ENCODE data around the gene TBC1D10A. TPM values are rescaled to one million over a fixed set of nuclear protein-coding genes. Genes with fewer than 3 reads are reported as not detected.

TBC1D10A gene
- total RNA-seq, 1 experiment from 2014 or later, result 12.6 TPM

DNA sequence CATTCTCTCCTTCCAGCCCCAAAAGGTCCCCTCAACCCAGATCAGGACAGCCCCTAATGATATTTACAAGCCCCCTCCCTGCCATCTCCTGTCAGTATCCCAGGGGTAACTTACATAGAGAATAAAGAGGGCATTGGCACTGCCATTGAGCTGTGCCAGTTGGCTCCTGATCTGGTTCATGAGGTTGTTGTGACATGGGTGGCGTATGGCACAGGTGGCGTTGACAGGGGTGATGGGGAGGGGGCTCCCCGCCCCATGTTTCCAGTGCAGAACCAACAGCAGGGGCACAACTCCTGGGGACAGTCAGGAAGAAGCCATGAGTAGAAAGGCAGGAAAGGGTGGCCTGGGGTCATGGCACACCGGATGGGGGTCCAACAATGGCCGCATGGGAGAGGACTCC, 82.1 kb downstream of the TBC1D10A start:
- Histone ChIP-seq H3K4me2 (ENCODE audit: low read length) (no peak overlapping the region), H3K9me2 (replicated peaks; ENCODE audit: low read length) (no peaks in the 10 kb centered on the region), H3K4me1 (ENCODE audit: insufficient read depth, low read length) (peaks cover 39% of the 10 kb centered on the region), H2AFZ (ENCODE audit: low read length) (no peak overlapping the region), H4K20me1 (ENCODE audit: low read length) (no peaks in the 10 kb centered on the region), H3F3A (ENCODE audit: low read length, unreplicated experiment) (no peaks in the 10 kb centered on the region), H3K9me3 (ENCODE audit: low read length) (no peaks in the 10 kb centered on the region), H3K36me3 (ENCODE audit: low read depth, low read length) (peaks cover 38% of the 10 kb centered on the region), H3K27me3 (ENCODE audit: low read length) (no peaks in the 10 kb centered on the region), H3K9ac (ENCODE audit: low read length) (peak overlapping the region; percentile 78; the same call in 1 of the 2 replicates), H3K27ac (ENCODE audit: low read length) (peak overlapping the region; percentile 99), H3K4me3 (ENCODE audit: low read length) (no peak overlapping the region), H3K79me2 (ENCODE audit: low read length) (peaks cover 65% of the 10 kb centered on the region)
- intact Hi-C loops (cut with micrococcal nuclease), result no loop called here
- no peak for DNase-seq
- BruUV-seq (replicated peaks), result no TSS peak
- POLR2A ChIA-PET (ENCODE audit: unreplicated experiment), result interaction anchor here (0.6 kb wide), 1 partner anchor 190 kb away, joined by 3 read pairs; no protein-coding TSS in a partner anchor
- CTCF ChIA-PET, result no interaction called here
- TF ChIP-seq, protein P1, sequence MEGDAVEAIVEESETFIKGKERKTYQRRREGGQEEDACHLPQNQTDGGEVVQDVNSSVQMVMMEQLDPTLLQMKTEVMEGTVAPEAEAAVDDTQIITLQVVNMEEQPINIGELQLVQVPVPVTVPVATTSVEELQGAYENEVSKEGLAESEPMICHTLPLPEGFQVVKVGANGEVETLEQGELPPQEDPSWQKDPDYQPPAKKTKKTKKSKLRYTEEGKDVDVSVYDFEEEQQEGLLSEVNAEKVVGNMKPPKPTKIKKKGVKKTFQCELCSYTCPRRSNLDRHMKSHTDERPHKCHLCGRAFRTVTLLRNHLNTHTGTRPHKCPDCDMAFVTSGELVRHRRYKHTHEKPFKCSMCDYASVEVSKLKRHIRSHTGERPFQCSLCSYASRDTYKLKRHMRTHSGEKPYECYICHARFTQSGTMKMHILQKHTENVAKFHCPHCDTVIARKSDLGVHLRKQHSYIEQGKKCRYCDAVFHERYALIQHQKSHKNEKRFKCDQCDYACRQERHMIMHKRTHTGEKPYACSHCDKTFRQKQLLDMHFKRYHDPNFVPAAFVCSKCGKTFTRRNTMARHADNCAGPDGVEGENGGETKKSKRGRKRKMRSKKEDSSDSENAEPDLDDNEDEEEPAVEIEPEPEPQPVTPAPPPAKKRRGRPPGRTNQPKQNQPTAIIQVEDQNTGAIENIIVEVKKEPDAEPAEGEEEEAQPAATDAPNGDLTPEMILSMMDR (conservative IDR thresholded peaks at IDR 0.05; ENCODE audit: low read depth, low read length), result no peak
- no peak for TF ChIP-seq EZH2phosphoT487 (IDR thresholded peaks at IDR 0.05; ENCODE audit: borderline replicate concordance, low read length)
- TF ChIP-seq EZH2 (IDR thresholded peaks at IDR 0.05; ENCODE audit: low read length, unreplicated experiment), result no peak
- no peak for ATAC-seq

DNA sequence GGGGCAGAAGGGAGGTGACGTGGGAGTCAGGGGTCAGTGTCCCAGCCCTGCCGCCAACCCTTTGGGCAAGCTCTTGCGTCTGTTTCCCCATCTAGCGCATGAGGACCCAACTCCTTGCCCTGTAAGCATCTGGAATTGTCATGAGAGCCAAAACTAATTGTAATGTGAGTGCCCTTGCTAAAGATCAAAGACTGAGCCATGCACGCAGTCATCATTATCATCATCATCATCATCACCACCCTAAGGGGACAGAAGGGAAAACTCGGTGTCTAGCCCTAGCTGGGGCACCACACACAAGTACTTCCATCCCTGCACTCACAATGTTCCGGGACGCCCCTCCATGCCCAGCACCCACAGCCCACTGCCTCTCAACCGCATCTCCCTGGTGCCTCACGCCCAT, 82.7 kb downstream of the TBC1D10A start:
- Histone ChIP-seq H3K4me1 (ENCODE audit: insufficient read depth, low read length) (peaks cover 37% of the 10 kb centered on the region), H3F3A (ENCODE audit: low read length, unreplicated experiment) (no peaks in the 10 kb centered on the region), H3K79me2 (ENCODE audit: low read length) (peaks cover 59% of the 10 kb centered on the region), H3K27me3 (ENCODE audit: low read length) (no peaks in the 10 kb centered on the region), H3K9me3 (ENCODE audit: low read length) (no peaks in the 10 kb centered on the region), H3K4me2 (ENCODE audit: low read length) (no peak overlapping the region), H3K27ac (ENCODE audit: low read length) (peak overlapping the region; percentile 99), H4K20me1 (ENCODE audit: low read length) (no peaks in the 10 kb centered on the region), H3K4me3 (ENCODE audit: low read length) (no peak overlapping the region), H3K9ac (ENCODE audit: low read length) (no peak overlapping the region), H3K9me2 (replicated peaks; ENCODE audit: low read length) (no peaks in the 10 kb centered on the region), H3K36me3 (ENCODE audit: low read depth, low read length) (peaks cover 38% of the 10 kb centered on the region), H2AFZ (ENCODE audit: low read length) (no peak overlapping the region)
- ChIA-PET POLR2A (ENCODE audit: unreplicated experiment) (no interaction called here), CTCF (no interaction called here)
- BruUV-seq (replicated peaks), result no TSS peak
- no peak for DNase-seq
- no peak for TF ChIP-seq EZH2phosphoT487 (IDR thresholded peaks at IDR 0.05; ENCODE audit: borderline replicate concordance, low read length)
- TF ChIP-seq EZH2 (IDR thresholded peaks at IDR 0.05; ENCODE audit: low read length, unreplicated experiment), result no peak
- TF ChIP-seq, protein P1 (conservative IDR thresholded peaks at IDR 0.05; ENCODE audit: low read depth, low read length), result no peak
- no peak for ATAC-seq
- intact Hi-C loops (cut with micrococcal nuclease), result no loop called here

DNA sequence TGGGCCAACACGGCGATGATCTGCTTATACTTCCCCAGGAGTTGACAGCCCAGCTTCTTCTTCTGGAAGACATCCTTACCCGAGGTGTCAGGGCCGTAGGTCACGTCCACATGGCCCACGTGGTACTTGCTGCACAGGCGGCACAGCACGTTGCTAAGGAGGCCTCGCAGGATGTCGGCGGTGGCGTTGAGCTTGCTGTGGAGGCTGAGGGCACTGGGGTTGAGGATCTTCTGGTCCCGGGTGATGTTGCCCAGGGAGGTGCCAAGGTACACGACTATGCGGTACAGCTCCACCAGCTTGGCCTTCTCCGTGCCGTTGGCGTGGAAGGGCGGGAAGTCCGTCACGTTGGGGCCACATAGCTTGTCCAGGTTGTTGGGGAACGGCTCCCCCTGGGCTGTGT, 83.1 kb downstream of the TBC1D10A start:
- H3K27ac ChIP-seq (ENCODE audit: low read length), result peak overlapping the region; percentile 99
- H2AFZ ChIP-seq (ENCODE audit: low read length), result no peak overlapping the region
- ATAC-seq (no peak), DNase-seq (no peak)
- peaks cover 55% of the 10 kb centered on the region for H3K79me2 ChIP-seq (ENCODE audit: low read length)
- peaks cover 38% of the 10 kb centered on the region for H3K36me3 ChIP-seq (ENCODE audit: low read depth, low read length)
- no peak for TF ChIP-seq EZH2phosphoT487 (IDR thresholded peaks at IDR 0.05; ENCODE audit: borderline replicate concordance, low read length)
- no peak for TF ChIP-seq EZH2 (IDR thresholded peaks at IDR 0.05; ENCODE audit: low read length, unreplicated experiment)
- TF ChIP-seq, protein P1 (conservative IDR thresholded peaks at IDR 0.05; ENCODE audit: low read depth, low read length), result no peak
- H3K9me2 ChIP-seq (replicated peaks; ENCODE audit: low read length), result no peaks in the 10 kb centered on the region
- intact Hi-C loops (cut with micrococcal nuclease), result no loop called here
- H3K4me1 ChIP-seq (ENCODE audit: insufficient read depth, low read length), result peaks cover 37% of the 10 kb centered on the region
- H3K27me3 ChIP-seq (ENCODE audit: low read length), result no peaks in the 10 kb centered on the region
- CTCF ChIA-PET, result no interaction called here
- no peak overlapping the region for H3K4me3 ChIP-seq (ENCODE audit: low read length)
- no peak overlapping the region for H3K4me2 ChIP-seq (ENCODE audit: low read length)
- H3K9me3 ChIP-seq (ENCODE audit: low read length), result no peaks in the 10 kb centered on the region
- no peaks in the 10 kb centered on the region for H3F3A ChIP-seq (ENCODE audit: low read length, unreplicated experiment)
- H4K20me1 ChIP-seq (ENCODE audit: low read length), result no peaks in the 10 kb centered on the region
- POLR2A ChIA-PET (ENCODE audit: unreplicated experiment), result no interaction called here
- no peak overlapping the region for H3K9ac ChIP-seq (ENCODE audit: low read length)
- BruUV-seq (replicated peaks), result no TSS peak

Other genes starting within 250 kb of the TBC1D10A start
- gene HORMAD2, start 246.5 kb downstream of the TBC1D10A start, total RNA-seq (2014; rRNA removed), result not detected in 2 replicates
- gene LIF, start 80.2 kb downstream of the TBC1D10A start, total RNA-seq (2014; rRNA removed), result 64.1 and 71.6 TPM in 2 replicates
- not detected in 2 replicates for gene OSM, start 60.1 kb downstream of the TBC1D10A start, total RNA-seq (2014; rRNA removed)
- gene CASTOR1, start 37.4 kb downstream of the TBC1D10A start, total RNA-seq (2014; rRNA removed), result 4.2 and 6.1 TPM in 2 replicates
- 59.2 and 69.3 TPM in 2 replicates for gene SF3A1, start 30.0 kb upstream of the TBC1D10A start, total RNA-seq (2014; rRNA removed)
- gene CCDC157, start 30.1 kb upstream of the TBC1D10A start, total RNA-seq (2014; rRNA removed), result 1.5 and 3.5 TPM in 2 replicates
- 22.6 and 25.2 TPM in 2 replicates for gene RNF215, start 60.5 kb upstream of the TBC1D10A start, total RNA-seq (2014; rRNA removed)
- 9.7 and 16.8 TPM in 2 replicates for gene SEC14L2, start 70.1 kb upstream of the TBC1D10A start, total RNA-seq (2014; rRNA removed)
- gene MTFP1, start 98.8 kb upstream of the TBC1D10A start, total RNA-seq (2014; rRNA removed), result 59.3 and 65.7 TPM in 2 replicates
- not detected in 2 replicates for gene SEC14L3, start 145.1 kb upstream of the TBC1D10A start, total RNA-seq (2014; rRNA removed)
- gene SEC14L4, start 178.8 kb upstream of the TBC1D10A start, total RNA-seq (2014; rRNA removed), result 2.9 and 3.9 TPM in 2 replicates
- gene SEC14L6, start 219.8 kb upstream of the TBC1D10A start, total RNA-seq (2014; rRNA removed), result not detected in 2 replicates
- not detected in 2 replicates for gene GAL3ST1, start 247.7 kb upstream of the TBC1D10A start, total RNA-seq (2014; rRNA removed)

Measured in PC-3 (cell line).